Keratinocyte (primary cell): ENCODE measurements around the gene FRMPD1. TPM values are rescaled to one million over a fixed set of nuclear protein-coding genes. Genes with fewer than 3 reads are reported as not detected.

ENCODE experiments used
- DNase-seq: peaks from one replicate; pipeline ENCODE4 v3.0.0-alpha.2; 2011; ENCODE audit warnings: low read depth, missing footprints, low spot score
- FAIRE-seq: peaks from 2 replicates; lab custom pipeline; 2011; peaks lifted over from hg19 to GRCh38; lab: Jason Lieb, UNC
- H2AFZ ChIP-seq: 2 replicates; pipeline ENCODE4 v1.6.0; 2012; ENCODE audit warnings: low read length, control low read depth, inconsistent platforms; ENCODE audit not compliant: control insufficient read depth
- H3K27ac ChIP-seq: 2 replicates; pipeline ENCODE4 v1.5.1; 2011; ENCODE audit warnings: low read length; ENCODE audit not compliant: control insufficient read depth, insufficient read depth
- H3K27me3 ChIP-seq: 3 replicates; pipeline ENCODE4 v1.6.0; 2011; ENCODE audit warnings: low read length; ENCODE audit not compliant: control insufficient read depth, insufficient read depth; ENCODE audit errors: extremely low read depth
- H3K36me3 ChIP-seq, 2 experiments: 2 replicates in 1 of 2; 3 replicates in 1 of 2; pipeline ENCODE4 v1.5.1; 2011; ENCODE audit warnings: low read length in 2 of 2, mild to moderate bottlenecking in 1 of 2; ENCODE audit not compliant: control insufficient read depth in 2 of 2, insufficient read depth in 2 of 2; ENCODE audit errors: extremely low read depth in 1 of 2
- H3K4me1 ChIP-seq: 3 replicates; pipeline ENCODE4 v1.5.1; 2011; ENCODE audit warnings: low read length; ENCODE audit not compliant: control insufficient read depth, insufficient read depth; ENCODE audit errors: extremely low read depth
- H3K4me2 ChIP-seq: 3 replicates; pipeline ENCODE4 v1.6.0; 2011; ENCODE audit warnings: low read depth, low read length; ENCODE audit not compliant: control insufficient read depth, insufficient read depth; ENCODE audit errors: extremely low read depth
- H3K4me3 ChIP-seq, 3 experiments: fragments of 200-600 bp in 1 of 3; sonication (generic) in 1 of 3; 2 replicates in 2 of 3; 3 replicates in 1 of 3; pipeline ENCODE4 v1.5.1; 2011 to 2016; ENCODE audit warnings: low read length in 3 of 3, mild to moderate bottlenecking in 3 of 3, control low read depth in 2 of 3, inconsistent platforms in 1 of 3, low read depth in 1 of 3, mixed read lengths in 1 of 3, mixed run types in 1 of 3, moderate library complexity in 1 of 3; ENCODE audit not compliant: control insufficient read depth in 2 of 3, insufficient read depth in 2 of 3; ENCODE audit errors: extremely low read depth in 1 of 3
- H3K79me2 ChIP-seq: 2 replicates; pipeline ENCODE4 v1.6.0; 2012; ENCODE audit warnings: low read length; ENCODE audit not compliant: control insufficient read depth, insufficient read depth
- H3K9ac ChIP-seq: 3 replicates; pipeline ENCODE4 v1.6.0; 2011; ENCODE audit warnings: low read length; ENCODE audit not compliant: control insufficient read depth, insufficient read depth; ENCODE audit errors: extremely low read depth
- H3K9me1 ChIP-seq: 3 replicates; pipeline ENCODE4 v1.6.0; 2011; ENCODE audit warnings: low read length; ENCODE audit not compliant: control insufficient read depth, insufficient read depth; ENCODE audit errors: extremely low read depth
- H3K9me3 ChIP-seq: 2 replicates; pipeline ENCODE4 v1.5.1; 2012; ENCODE audit warnings: low read depth, low read length; ENCODE audit not compliant: control insufficient read depth
- H4K20me1 ChIP-seq: 3 replicates; pipeline ENCODE4 v1.6.0; 2011; ENCODE audit warnings: low read length; ENCODE audit not compliant: control insufficient read depth, insufficient read depth; ENCODE audit errors: extremely low read depth
- EZH2 ChIP-seq: IDR thresholded peaks from one replicate; pipeline ENCODE4 v1.6.1; 2012; ENCODE audit warnings: inconsistent platforms, mild to moderate bottlenecking, low read length, moderate library complexity
- dilution Hi-C: fragments of 300-500 bp; cut with MboI; formaldehyde crosslinking; loops from one replicate; pipeline ENCODE4 v1.7.0; 2020; ENCODE audit warnings: low sequenced_read_pairs; ENCODE audit not compliant: extremely low pct_ligation_motif_present
- polyA plus RNA-seq, 5 experiments: library from polyadenylated mRNA; depleted of rRNA in 3 of 5; stranded (reverse) in 3 of 5; stranded (forward) in 1 of 5; unstranded in 1 of 5; fragments of >200 nt; gene quantifications; 1 replicate in 1 of 5; 2 replicates in 3 of 5; 3 replicates in 1 of 5; pipeline versions ENCODE4 v1.2.1 to v1.2.3, GENCODE V29; 2011 to 2012; ENCODE audit warnings: missing spikeins in 2 of 5, low read depth in 1 of 5, low replicate concordance in 1 of 5
- TF ChIP-seq, protein P1 (sequence below), 3 experiments: IDR thresholded peaks in 1 of 3; conservative IDR thresholded peaks in 1 of 3; optimal IDR thresholded peaks in 1 of 3; 2 replicates in 2 of 3; 3 replicates in 1 of 3; pipeline versions ENCODE3 to v1.5.1; 2011; ENCODE audit warnings: low read length in 3 of 3, mild to moderate bottlenecking in 3 of 3, moderate library complexity in 2 of 3, control low read depth in 1 of 3, inconsistent platforms in 1 of 3; ENCODE audit not compliant: insufficient read depth in 2 of 3; ENCODE audit errors: extremely low read depth in 1 of 3

The FRMPD1 gene
- polyA plus RNA-seq, 1 donor (not counting 4 experiments of a cell fraction or from before 2014, with no cell fraction given): 0.01 TPM

DNA sequence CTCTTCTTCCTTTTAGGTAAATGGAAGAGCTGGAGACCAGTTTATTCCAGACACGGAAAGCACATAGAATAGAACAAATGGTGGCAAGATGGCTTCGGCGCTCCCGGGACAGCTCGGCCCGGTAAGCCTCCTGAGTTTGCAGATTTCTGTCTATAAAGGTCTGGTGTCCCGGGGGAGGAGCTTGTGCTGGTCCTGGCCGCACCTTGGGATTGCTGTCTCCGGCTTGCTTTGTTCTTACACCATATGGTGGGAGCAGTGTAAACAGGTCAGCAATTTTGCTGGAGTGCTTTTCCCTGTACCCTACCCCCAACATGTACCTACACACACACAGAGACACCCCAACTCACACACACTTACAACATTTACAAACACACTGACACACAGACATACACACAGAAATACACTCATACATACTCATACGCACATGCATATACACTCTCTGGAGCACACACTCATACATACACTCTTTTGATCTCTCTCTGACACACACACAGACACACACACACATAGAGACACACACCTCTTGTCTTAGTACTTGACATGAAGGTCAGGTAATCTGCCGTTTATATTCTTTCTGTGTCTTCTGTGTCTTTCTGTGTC lies 42.0 kb downstream of the FRMPD1 start:
- Histone ChIP-seq H4K20me1 (no peaks in the 10 kb centered on the region), H3K27ac (no peak overlapping the region), H3K9ac (no peak overlapping the region), H3K4me1 (no peaks in the 10 kb centered on the region), H3K9me1 (no peaks in the 10 kb centered on the region), H2AFZ (no peak overlapping the region), H3K36me3 (no peaks in the 10 kb centered on the region), H3K79me2 (no peaks in the 10 kb centered on the region), H3K4me2 (no peak overlapping the region), H3K4me3 (no peak overlapping the region), H3K9me3 (no peaks in the 10 kb centered on the region), H3K27me3 (peaks cover 17% of the 10 kb centered on the region)
- no peak for DNase-seq
- dilution Hi-C loops: no loop called here
- peak; percentile 43 for FAIRE-seq
- TF ChIP-seq, protein P1, sequence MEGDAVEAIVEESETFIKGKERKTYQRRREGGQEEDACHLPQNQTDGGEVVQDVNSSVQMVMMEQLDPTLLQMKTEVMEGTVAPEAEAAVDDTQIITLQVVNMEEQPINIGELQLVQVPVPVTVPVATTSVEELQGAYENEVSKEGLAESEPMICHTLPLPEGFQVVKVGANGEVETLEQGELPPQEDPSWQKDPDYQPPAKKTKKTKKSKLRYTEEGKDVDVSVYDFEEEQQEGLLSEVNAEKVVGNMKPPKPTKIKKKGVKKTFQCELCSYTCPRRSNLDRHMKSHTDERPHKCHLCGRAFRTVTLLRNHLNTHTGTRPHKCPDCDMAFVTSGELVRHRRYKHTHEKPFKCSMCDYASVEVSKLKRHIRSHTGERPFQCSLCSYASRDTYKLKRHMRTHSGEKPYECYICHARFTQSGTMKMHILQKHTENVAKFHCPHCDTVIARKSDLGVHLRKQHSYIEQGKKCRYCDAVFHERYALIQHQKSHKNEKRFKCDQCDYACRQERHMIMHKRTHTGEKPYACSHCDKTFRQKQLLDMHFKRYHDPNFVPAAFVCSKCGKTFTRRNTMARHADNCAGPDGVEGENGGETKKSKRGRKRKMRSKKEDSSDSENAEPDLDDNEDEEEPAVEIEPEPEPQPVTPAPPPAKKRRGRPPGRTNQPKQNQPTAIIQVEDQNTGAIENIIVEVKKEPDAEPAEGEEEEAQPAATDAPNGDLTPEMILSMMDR (optimal IDR thresholded peaks at IDR 0.05 in 1 of 3, IDR thresholded peaks at IDR 0.05 in 1 of 3, conservative IDR thresholded peaks at IDR 0.05 in 1 of 3; ENCODE audit: extremely low read depth in 1 of 3, insufficient read depth in 2 of 3, low read length in 3 of 3): no peak
- TF ChIP-seq EZH2: no peak

DNA sequence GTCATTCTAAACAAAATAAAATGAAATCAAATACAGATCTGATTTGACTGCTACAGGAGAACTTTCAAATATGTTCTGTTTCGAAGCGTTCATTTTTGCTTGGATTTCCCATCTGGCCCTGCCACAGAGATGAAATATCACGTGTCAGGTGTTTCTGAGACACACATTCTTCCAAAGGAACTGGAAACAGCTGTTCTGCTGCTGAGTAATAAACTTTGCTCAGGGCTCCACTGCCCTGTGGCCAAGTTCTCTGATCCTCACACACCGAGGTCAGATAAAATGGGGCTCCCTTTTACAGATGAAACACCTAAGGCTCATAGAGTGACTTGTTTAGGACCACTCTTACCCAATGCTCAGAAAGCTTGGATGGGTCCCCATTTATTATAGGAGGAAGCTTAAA lies 42.5 kb downstream of the FRMPD1 start:
- no peaks in the 10 kb centered on the region for H3K79me2 ChIP-seq
- H3K27me3 ChIP-seq: peaks cover 17% of the 10 kb centered on the region
- dilution Hi-C loops: no loop called here

More for the DNA sequence above, 42.5 kb downstream of the FRMPD1 start:
- H3K27ac ChIP-seq: no peak overlapping the region
- no peak overlapping the region for H3K4me3 ChIP-seq
- H3K36me3 ChIP-seq: no peaks in the 10 kb centered on the region
- H3K4me1 ChIP-seq: no peaks in the 10 kb centered on the region
- no peak overlapping the region for H2AFZ ChIP-seq
- no peak for TF ChIP-seq EZH2
- TF ChIP-seq, protein P1 (optimal IDR thresholded peaks at IDR 0.05 in 1 of 3, IDR thresholded peaks at IDR 0.05 in 1 of 3, conservative IDR thresholded peaks at IDR 0.05 in 1 of 3; ENCODE audit: extremely low read depth in 1 of 3, insufficient read depth in 2 of 3, low read length in 3 of 3): no peak
- no peak for FAIRE-seq
- no peak for DNase-seq
- H3K4me2 ChIP-seq: no peak overlapping the region
- no peaks in the 10 kb centered on the region for H3K9me1 ChIP-seq
- H4K20me1 ChIP-seq: no peaks in the 10 kb centered on the region
- no peak overlapping the region for H3K9ac ChIP-seq
- no peaks in the 10 kb centered on the region for H3K9me3 ChIP-seq
